Spleen (tissue), 7 donors: ENCODE data around the gene MEGF6.

Experiments
- POLR2AphosphoS5 ChIP-seq, 3 donors: sonication (generic); formaldehyde crosslinking; IDR thresholded peaks; one replicate each; pipeline ENCODE4 v1.5.1; 2017; ENCODE audit warnings: antibody characterized with exemption in 3 of 3
- TF ChIP-seq, protein P1 (sequence below), 11 experiments: fragments of 200-600 bp in 7 of 11; fragments of 450-650 bp in 4 of 11; sonication (generic) in 4 of 11; IDR thresholded peaks in 8 of 11; conservative IDR thresholded peaks in 3 of 11; 1 replicate in 7 of 11; 2 replicates in 4 of 11; pipeline versions ENCODE4 v1.4.0 to v1.8.0; 2016 to 2021; ENCODE audit warnings: antibody characterized with exemption in 11 of 11, inconsistent platforms in 4 of 11, mild to moderate bottlenecking in 1 of 11
- donor health status: DM: no; HTN: no; CAD: no; lungs with moderate emphysema.
- donor health status: DM: no; HTN: no; CAD: no.
- donor health status: DM: no; HTN: no; CAD: no.

DNA sequence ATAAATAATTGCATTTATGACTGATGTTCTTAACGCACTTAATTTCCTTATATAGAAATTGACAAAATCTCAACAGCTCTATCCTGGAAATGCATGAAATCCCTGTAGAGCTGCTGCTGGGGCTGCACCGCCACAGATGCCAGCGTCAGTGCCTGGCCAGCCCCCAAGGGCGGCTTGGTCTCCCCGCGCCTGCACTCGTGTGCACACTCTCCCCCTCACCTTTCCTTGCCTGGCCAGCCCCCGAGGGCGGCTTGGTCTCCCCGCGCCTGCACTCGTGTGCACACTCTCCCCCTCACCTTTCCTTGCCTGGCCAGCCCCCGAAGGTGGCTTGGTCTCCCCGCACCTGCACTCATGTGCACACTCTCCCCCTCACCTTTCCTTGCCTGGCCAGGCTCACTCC is 24.8 kb upstream of the MEGF6 start:
- TF ChIP-seq POLR2AphosphoS5 (IDR thresholded peaks at IDR 0.05), result no peak
- TF ChIP-seq, protein P1, sequence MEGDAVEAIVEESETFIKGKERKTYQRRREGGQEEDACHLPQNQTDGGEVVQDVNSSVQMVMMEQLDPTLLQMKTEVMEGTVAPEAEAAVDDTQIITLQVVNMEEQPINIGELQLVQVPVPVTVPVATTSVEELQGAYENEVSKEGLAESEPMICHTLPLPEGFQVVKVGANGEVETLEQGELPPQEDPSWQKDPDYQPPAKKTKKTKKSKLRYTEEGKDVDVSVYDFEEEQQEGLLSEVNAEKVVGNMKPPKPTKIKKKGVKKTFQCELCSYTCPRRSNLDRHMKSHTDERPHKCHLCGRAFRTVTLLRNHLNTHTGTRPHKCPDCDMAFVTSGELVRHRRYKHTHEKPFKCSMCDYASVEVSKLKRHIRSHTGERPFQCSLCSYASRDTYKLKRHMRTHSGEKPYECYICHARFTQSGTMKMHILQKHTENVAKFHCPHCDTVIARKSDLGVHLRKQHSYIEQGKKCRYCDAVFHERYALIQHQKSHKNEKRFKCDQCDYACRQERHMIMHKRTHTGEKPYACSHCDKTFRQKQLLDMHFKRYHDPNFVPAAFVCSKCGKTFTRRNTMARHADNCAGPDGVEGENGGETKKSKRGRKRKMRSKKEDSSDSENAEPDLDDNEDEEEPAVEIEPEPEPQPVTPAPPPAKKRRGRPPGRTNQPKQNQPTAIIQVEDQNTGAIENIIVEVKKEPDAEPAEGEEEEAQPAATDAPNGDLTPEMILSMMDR (IDR thresholded peaks at IDR 0.05 in 8 of 11, conservative IDR thresholded peaks at IDR 0.05 in 3 of 11), result no peak
